ENCODE measurements around the gene TAF1A.

DNA sequence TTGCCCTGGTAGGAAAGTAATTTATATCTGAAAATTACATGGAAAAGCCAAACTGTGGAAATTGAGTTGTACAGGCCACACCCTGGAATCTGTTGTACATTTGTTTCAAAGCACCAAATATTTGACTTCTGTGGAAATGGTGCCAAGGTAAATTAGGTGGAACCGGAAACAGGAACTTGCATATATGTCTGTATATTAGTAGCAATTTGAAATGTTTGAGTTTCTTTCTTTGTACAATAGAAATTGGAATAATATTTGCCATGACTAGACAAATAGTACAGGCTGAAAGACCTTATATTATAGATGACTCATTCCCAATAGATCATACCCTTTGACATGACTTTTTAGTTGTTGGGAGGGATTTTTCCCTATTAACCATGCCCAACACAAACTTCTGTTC lies 10.5 kb upstream of the TAF1A start:
- TF ChIP-seq, protein P1, sequence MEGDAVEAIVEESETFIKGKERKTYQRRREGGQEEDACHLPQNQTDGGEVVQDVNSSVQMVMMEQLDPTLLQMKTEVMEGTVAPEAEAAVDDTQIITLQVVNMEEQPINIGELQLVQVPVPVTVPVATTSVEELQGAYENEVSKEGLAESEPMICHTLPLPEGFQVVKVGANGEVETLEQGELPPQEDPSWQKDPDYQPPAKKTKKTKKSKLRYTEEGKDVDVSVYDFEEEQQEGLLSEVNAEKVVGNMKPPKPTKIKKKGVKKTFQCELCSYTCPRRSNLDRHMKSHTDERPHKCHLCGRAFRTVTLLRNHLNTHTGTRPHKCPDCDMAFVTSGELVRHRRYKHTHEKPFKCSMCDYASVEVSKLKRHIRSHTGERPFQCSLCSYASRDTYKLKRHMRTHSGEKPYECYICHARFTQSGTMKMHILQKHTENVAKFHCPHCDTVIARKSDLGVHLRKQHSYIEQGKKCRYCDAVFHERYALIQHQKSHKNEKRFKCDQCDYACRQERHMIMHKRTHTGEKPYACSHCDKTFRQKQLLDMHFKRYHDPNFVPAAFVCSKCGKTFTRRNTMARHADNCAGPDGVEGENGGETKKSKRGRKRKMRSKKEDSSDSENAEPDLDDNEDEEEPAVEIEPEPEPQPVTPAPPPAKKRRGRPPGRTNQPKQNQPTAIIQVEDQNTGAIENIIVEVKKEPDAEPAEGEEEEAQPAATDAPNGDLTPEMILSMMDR (IDR thresholded peaks at IDR 0.05): no peak
- TF ChIP-seq POLR2AphosphoS5 (IDR thresholded peaks at IDR 0.05) (no peak), POLR2A (IDR thresholded peaks at IDR 0.05; ENCODE audit: low read depth) (no peak)
